T-helper 1 cell treated with Interleukin-12 subunit alpha and Interleukin-12 subunit beta and Interleukin-4 antibody, amounts not matched to agents 30 ng/mL and 1 ng/mL, for 36 hours (primary cell): ENCODE measurements around the gene CHCHD6. TPM values are rescaled to one million over a fixed set of nuclear protein-coding genes. Genes with fewer than 3 reads are reported as not detected.

Experiments
- intact Hi-C: fragments of 100-400 bp; cut with micrococcal nuclease; formaldehyde crosslinking; loops from one replicate; pipeline ENCODE4 v1.15.1; 2024
- total RNA-seq: library from RNA; stranded (reverse); gene quantifications from 2 replicates; pipeline ENCODE4 v1.2.3, GENCODE V29; 2022

CHCHD6 gene
- total RNA-seq, 1 donor from 2014 or later: 5.2 TPM

DNA sequence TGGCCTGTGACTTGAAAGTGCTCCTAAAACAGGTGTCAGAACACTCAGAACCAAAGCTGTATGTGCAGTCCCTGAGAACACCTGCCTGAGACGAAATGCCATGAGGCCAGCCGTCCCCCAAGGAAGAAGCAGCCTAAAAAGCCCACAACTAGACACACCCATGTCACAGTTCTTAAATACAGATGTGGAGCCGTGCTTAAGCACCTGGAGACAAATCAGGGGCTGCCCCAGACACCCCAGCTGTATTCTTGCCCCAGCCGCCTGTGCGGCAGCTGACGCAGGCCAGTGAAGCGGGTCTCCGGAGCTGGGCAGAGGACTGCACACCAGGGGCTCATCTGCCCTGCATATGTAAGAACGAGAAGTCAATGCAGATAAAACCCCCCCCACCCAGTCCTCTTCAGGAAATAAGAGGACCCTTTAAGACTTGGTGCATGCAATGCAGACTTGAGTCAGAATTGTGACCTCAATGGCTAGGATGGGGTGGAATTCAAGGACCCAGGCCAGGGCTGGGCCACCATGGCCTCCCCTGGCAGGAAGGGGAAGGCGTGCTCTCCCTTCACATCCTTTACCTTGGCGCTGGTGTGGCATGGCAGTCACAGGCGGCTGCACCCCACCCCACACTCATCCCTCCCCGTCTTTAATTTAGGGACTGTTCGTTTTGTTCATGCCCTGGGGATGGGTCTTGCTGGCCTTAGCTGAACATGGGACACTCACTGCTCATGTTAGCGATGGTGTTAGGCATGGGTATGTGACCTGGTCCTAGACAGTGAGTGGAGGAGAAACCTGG, 251.2 kb downstream of the CHCHD6 start:
- intact Hi-C loops: no loop called here

DNA sequence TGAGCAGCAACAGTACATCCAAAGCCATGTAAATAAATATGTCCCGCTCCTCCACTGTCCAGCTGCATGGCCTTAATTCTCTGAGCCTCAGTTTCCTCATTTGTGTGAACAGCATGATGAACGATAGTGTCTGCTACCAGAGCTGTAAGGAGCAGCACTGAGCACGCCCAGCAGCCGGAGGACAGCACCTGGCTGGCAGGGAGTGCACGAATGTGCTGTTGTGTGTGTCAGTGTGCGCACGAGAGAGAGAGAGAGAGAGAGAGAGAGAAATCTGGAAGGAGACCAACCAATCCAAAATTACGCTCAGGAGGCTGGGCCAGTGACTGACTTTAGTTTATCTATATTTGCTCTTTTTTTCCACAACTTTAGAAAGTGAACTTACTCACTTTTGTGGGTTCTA, 252.3 kb downstream of the CHCHD6 start:
- intact Hi-C loops: no loop called here

DNA sequence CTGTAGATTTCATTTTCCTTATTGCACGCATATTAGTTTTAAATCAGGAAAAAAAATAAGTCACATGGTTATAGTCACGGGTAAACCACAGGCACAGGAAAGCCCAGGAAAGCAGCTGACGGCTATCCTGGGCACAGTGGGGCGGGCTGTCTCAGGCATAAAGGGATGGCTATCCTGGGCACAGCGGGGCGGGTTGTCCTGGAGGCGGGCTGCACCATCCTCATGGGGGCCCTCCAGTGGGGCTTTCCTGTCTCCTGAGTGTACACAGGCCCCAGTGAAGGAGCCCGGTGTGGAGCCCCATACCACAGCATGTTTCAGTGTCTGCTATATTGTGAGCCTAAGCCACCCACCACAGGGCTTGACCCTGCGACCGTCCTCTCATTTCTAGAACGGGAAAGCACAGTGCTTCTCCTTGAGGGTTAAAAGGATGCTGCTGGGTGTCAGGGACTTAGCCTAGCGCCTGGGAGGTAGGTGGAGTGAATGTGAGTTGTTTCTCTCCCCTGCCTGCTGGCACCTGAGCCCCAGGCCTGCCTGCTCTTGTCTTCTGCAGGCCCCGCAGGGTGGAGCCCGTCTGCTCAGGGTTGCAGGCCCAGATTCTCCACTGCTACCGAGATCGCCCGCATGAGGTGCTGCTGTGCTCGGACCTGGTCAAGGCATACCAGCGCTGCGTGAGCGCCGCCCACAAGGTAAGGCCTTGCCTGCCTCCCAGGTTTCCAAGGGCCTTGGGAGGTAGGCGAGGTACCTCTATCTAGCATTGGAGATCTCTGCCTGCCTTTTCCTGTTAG, 253.0 kb downstream of the CHCHD6 start:
- intact Hi-C loops: no loop called here

DNA sequence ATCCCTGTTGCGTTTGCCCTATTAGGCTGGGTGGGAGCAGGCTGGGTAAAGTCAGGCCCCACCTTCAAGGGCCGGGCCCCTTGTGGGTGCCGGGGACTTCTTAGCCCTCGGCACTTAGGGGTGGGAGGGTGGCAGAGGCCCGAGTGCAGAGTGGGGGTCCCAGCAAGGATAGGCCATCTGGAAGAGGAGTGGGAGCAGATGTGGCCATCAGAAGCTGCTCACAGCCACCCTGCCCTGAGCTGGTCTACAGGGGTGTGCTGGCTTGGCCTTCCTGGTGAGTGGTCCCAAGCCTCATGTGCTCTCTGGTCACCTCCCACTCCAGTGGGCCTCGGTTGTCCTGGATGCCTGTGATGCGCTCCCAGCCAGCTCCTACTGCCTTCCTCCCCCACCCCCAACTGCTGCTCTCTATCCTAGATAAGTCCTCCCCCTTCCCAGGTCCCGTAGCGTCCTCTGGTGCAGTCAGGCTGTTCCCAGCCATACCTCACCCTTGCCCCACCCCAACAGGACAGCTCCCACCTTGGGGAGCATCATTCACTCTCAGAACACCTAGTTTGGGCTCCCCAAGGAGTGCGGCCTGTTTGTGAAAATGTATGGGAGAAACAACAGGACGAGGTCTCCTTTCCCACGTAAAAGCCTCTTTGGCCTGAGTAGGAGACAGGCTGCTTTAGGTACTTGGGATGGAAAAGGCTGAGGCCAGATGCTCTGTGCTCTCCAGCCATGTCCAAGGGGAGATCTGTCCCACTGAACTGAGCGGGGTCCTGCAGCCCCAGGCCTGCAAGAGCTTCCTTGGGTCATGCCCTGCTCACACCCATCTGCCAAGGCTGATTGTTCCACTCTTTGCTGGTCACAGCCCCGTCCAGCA, 254.0 kb downstream of the CHCHD6 start:
- intact Hi-C loops: no loop called here

DNA sequence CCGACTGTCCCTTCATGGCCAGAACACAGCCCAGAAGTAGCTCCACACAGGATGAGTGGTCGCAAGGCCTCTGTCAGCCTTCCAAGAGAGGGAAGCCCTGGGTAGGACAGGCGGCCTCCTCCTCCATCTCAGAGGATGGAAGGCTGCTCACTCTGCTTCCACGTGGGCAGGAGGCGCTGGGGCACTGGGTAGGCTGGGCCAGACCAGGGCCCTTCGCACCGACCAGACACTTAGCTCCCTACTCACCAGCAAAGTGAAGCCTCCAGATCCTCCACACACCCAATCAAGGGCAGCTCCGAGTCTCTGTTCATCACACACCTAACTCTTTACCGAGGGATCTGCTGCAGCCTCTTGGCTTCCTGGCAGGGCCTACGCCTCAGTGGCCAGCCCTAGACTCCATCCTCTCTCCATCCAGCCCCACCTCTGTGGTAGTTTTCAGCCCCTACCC, 254.6 kb downstream of the CHCHD6 start:
- intact Hi-C loops: no loop called here

DNA sequence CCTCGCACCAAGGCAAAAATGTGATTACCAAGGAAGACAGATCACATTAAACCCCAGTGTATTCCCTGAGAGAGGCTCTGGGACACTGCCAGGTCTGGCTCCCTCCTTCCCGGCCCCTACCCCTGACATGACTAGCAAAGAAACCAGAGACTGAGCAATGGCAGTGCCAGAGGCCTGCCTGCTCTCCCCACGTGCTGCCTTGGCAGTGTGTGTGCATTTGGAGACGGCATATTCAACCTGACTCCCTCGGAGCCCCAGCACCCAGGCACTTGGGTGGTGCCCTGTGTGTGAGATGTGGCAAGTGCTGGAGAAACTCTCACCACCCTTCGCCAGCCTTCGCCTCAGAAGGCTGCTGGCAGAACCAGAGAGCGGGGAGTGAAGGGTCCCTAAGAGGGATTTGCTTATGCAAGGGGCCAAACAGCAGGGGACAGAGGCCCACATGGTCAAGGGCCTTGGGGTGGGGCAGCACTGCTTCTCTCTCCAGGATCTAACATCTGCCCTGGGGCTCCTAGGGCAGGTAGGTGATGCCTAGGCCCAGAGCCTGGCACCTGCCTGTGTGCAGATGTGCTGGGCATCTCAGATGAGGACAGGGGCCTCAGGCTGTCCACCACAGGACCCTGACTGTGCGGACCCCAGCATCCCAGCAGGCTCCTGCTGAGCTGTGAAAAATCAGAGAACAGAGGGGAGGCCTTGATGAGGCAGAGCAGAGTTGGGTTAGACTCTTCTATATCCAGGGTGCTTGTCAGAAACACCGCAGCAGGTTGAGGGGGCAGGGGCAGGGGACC, 255.3 kb downstream of the CHCHD6 start:
- intact Hi-C loops: no loop called here

DNA sequence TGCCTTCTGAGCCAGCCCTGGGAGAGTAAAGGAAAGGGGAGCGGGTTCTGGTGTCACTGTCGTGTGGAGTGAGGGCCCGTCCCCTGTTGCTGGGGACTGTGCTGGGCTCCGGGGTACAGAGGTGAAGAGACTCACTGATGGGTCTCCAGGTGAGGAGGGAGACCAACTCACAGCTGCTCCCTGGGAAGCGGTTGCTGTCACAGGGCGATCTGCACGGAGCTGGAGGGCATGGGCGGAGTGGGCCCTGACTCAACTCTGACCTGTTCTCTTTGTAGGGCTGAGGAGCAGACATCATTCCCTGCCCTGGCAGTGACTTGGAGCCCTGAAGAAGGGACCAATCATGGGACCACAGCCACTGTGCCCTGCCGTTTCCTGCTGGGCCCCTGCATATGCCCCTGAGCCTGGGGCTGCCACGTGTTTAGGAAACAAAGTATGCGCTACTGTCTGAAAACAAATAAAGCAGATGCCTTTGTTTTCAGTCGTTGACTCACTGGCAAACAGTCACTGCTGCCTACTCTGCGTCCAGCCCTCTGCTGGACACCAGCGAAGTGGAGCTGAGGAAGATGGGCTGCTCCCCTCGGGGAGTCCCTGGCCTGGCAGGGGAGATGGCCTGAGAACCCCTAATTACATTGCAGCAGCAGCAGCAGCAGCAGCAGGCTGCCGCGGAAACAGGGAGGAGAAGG, 256.0 kb downstream of the CHCHD6 start:
- intact Hi-C loops: no loop called here

DNA sequence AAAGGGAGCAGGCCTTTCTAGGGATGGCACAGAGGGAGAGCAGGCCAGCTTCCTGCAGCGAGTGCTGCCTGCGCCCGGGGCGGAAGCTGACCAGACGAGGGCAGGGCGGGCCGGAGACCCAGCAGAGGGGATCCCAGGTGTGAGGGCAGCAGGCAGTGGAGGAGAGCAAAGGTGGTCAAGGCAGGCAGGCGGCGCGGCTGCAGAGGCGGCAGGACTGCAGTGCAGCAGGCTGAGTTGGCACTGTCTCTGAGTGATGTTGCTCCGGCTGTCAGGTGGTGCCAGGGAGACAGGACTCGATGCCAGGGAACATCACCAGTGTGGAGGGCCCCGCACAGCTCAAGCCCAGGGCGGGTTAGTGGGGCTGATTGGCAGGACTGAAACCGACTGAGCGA, 256.6 kb downstream of the CHCHD6 start:
- intact Hi-C loops: no loop called here

DNA sequence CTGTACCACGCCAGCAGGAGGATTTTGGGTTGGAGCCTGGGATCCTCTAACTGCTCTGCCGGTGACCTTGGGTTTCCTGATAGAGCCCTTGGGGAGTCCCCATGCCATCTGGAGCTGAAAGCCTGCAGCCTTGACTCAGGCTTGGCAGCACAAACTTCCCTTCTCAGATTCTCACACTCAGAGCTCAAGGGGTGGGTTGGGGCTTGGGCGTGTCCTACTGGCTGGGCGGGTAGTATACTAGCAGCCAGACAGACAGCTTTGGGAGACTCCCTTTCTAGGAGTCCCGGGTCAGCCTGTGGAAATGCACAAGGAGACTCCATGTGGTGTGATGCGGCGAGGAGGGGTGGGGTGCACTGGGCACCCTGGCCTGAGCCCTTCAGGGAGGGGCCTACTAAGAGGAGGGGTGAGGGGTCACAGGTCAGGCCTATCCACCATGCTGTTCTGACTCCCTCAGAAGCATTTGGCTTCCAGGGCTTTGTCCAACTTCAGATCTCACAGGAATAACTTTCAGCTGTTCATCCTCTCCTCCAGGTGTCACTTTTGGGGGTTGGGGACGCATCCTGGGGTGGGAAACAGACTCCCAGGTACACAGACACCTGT, 257.3 kb downstream of the CHCHD6 start:
- intact Hi-C loops: no loop called here

DNA sequence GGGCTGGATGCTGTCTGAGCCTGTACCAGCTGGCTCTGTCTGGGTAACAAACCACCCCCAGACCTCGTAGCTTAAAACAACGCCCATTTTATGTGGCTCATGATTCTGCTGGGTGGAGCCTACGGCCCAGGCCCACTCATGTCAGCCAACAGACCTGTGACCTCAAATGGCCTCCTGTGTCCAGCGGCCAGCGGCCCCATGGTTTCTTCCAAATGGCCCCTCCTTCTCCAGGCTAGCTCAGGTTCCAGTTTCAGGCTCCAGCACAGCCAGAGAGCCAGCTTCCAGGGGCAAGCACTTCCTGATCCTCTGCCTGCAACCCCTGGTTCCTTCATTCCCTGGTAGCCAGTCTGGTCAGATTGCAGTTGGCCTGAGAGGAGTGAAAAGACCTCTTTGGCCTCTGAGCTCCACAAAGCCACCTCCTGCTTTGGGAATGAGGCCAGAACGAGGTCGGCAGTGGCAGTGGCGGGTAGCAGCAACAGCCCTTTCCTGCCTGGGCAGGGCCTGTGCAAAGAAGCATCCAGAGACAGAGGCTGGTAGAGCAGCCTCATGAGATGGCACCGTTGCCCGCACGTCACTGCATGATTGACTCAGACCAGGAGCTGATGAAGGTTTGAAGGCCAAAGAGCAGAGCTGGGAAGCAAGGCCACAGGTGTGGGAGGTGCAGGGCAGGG, 257.9 kb downstream of the CHCHD6 start:
- intact Hi-C loops: no loop called here

DNA sequence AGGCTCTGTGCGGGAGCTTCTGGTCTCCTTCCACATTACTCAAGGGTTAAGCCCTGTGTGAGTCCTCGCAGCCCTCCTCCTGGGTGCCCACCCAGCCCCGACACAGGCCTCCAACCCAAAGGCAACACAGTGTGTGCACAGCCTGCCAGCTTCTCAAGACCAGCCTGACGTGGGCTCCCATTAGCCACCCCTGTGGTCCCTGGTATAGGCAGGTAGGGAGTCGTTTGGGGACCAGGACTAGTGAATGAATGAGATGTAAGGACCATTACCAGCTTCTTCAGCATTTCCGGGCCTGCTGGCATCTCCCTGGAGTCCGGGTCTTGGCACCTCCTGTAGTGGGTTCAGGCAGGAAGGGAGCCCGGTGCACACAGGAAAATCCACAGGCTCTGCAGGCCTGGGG, 258.7 kb downstream of the CHCHD6 start:
- intact Hi-C loops: no loop called here

DNA sequence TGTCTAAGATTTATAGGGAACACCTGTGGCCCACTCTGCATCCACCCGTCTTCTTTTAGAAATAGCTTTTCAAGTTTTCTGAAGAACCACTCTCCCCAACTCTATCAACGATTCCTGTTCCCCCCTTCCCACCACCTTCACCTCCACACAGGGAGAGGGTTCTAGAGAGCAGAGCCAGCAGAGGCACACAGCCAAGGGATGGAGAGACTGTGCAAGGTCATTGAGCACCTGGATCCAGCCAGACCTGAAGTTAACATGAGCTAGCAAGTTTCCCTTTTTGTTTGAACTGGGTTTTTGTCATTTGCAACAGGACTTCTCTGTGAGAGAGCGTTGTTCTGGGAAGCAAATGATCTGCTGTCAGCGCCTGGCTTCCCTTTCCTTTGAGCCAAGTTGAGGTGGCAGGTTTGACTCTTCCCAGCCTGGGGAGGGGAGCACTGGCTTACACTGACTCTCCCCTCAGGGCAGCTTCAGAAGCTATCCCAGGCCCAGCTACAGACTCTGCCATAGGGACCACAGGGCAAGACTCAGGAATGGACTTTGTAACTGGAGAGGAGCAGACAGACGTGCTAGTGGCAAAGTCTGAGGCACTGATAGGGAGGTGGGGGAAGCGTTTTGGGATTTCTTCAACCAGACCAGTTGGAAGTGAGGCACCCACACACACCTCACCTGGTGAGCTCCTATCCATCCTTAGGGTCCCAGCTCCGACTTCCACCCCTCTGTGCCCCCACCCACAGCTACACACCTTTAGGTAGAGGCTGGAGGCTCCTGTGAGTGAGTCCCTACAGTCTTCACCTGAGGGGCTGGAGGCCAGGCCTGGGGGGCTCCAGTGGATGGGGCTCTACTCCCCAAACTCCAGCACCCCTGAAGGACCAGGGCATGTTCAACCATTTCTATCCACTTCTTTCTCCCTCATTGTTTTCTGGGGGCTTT, 259.5 kb downstream of the CHCHD6 start:
- intact Hi-C loops: no loop called here

DNA sequence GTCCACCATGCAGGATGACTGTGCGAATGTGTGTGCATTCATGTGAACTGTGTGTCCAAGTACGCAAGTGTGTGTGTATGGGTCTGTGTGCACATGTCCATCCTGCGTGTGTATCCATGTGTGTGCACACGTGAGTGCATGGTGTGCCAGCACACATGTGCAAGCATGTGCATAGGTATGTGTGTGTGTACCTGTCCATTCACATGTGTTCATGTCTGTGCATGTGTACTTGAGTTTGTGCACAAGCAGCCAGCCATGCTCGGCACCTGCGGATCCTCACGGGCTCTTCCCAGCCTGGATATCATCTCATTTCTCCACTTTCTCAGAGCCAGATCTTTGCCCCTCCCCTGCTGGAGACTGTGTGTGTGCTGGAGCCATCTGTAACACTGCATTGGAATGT, 260.2 kb downstream of the CHCHD6 start:
- intact Hi-C loops: no loop called here

DNA sequence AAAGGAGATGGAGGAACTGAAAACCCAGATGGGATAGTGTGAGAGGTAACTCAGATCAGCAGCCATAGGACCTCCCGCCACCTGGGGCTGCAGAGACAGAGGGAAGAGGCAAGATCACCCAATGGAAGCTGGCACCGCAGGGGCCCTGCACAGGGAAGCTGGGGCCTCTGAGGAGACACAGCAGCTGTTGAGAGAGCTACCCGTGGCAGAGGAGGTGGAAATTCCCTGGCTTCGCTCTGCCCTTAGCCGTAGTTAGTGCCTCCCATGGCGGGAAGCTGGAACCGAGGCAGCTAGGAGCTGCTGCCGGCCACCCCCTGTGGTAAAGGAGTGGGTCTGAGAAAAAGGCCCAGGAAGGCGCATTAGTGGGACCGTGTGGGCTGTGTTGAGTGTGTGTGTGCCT, 260.9 kb downstream of the CHCHD6 start:
- intact Hi-C loops: no loop called here

DNA sequence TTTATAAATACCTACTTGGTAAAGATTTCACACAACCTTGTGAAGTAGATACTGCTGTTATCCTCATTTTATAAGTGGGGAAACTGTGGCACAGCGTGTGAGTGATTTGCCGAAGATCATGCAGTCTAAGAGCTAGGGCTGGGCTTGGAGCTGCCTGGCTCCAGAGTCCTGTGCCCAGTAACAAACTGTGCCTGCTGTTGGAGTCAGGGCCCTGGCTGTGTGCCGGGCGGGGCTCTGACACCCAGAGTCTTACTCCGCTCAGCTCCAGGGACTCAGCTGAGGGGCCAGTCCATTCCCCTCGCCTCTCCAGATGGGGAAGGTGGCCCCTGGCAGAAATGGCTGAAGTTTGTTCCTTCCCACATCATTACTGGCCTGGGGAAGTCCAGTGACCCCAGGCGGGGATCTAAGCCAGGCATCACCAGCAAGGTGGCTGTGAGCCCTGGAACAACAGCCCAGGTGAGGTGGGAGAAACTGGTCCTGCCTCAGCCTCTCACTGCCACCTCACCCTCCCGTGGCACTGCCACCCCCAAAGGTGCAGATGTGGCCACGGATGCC, 261.6 kb downstream of the CHCHD6 start:
- intact Hi-C loops: no loop called here

DNA sequence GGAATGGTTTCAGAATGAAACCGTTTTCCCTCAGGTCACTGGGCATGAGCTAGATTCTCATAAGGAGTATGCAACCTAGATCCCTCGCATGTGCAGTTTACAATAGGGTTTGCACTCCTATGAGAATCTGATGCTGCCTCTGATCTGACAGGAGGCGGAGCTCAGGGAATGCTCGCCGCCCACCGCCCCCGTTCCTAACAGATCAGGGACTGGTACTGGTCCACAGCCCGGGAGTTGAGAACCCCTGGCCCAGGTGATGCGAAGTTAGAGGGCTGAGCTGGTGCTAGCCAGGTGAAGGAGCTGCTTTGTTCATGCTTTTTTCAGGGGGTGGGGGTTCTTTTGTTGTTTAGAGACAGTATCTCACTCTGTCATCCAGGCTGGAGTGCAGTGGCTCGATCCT, 263.3 kb downstream of the CHCHD6 start:
- intact Hi-C loops: no loop called here

DNA sequence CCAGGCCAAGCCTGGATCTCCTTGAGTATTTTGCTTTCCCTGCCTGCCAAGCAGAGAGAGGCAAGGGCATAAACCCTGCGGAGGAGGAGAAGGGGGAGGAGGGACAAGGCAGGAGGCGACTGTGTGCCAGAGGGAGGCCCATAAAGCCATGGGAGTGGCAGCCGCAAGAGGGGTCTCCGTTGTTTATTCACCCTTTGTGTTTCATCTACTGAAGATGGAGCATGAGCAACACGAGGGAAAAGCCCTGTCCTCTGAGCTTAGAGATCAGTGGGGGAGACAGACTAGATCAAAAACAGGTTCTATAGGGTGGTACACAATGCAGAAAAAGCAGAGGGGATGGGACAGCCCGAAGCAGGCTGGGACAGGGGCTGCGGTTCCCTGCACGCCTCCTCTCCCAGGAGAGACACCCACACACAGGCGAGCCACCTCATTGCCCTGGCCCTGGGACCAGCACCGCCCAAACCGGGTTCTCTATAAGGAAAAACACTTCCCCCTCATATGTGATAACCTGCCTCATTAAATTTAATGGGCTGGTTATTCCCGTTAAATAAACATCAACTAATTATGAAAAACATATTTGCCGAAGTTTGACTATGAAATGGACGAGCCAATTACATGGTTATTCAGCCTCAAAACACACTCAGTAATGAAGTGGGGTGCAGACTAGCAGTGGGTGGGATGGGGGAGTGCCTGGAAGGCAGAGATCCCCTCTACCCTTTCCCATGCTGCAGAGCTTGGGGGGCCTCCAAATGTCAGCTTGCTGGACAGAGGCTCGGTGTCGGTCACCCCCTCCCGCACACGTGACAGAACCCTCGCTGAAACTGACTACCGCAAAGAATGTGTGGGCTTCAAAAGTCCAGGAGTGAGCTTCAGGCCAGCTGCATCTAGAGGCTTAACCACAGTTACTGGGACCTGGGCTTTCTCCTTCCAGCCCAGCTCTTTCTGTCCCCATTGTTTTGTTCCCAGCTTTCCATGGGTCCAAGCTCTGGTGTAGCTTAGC, 264.7 kb downstream of the CHCHD6 start:
- intact Hi-C loops: no loop called here
